ENCODE measurements around the gene AASS. TPM values are rescaled to one million over a fixed set of nuclear protein-coding genes. Genes with fewer than 3 reads are reported as not detected.

The AASS gene
- total and polyA plus RNA-seq, 4 experiments from 2014 or later: 0.79 to 3.0 (median 2.6) TPM; not detected in 1

- H3K27ac ChIP-seq (ENCODE audit: low read depth, low read length): no peak overlapping the region
- intact Hi-C loops (cut with micrococcal nuclease): no loop called here
- no peaks in the 10 kb centered on the region for H3K4me1 ChIP-seq (ENCODE audit: insufficient read depth, low read length)
- CTCF ChIA-PET (ENCODE audit: partially characterized antibody): no interaction called here
- no peak overlapping the region for H3K4me3 ChIP-seq (ENCODE audit: low read length in 2 of 2)
- Mint-ChIP-seq H3K9me3 (peaks cover 0 to 3% (median 0%) of the 10 kb centered on the region in 8 donors), H3K4me1 (no peaks in the 10 kb centered on the region), H3K36me3 (peaks cover 0 to 9% of the 10 kb centered on the region in 2 donors), H3K27me3 (no peaks in the 10 kb centered on the region), H3K4me3 (no peak overlapping the region), H3K27ac (no peak overlapping the region)
- POLR2A ChIA-PET (ENCODE audit: partially characterized antibody): no interaction called here
- no peaks in the 10 kb centered on the region for H3K27me3 ChIP-seq (ENCODE audit: insufficient read depth, low read length)
- DNase-seq: no peak
- no peaks in the 10 kb centered on the region for H3K36me3 ChIP-seq (ENCODE audit: insufficient read depth, low read length)
- H3K9me3 ChIP-seq (ENCODE audit: control insufficient read depth in 1 of 2, low read length in 2 of 2): no peaks in the 10 kb centered on the region
Measured at GRCh38 chr7:122082670-122083069, 61.4 kb downstream of the AASS start.

- H3K9me3 Mint-ChIP-seq: peaks cover 0 to 4% (median 0%) of the 10 kb centered on the region in 8 donors
- POLR2A ChIA-PET (ENCODE audit: partially characterized antibody): no interaction called here
- CTCF ChIA-PET (ENCODE audit: partially characterized antibody): no interaction called here
Measured at GRCh38 chr7:122082160-122082559, 61.9 kb downstream of the AASS start.

GRCh38 chr7:122073635-122074034 lies 70.4 kb downstream of the AASS start:
- POLR2A ChIA-PET (ENCODE audit: partially characterized antibody): no interaction called here
- DNase-seq: no peak
- Mint-ChIP-seq H3K4me3 (no peak overlapping the region), H3K4me1 (no peaks in the 10 kb centered on the region), H3K9me3 (peaks cover 0 to 7% (median 2%) of the 10 kb centered on the region in 8 donors), H3K36me3 (peaks cover 0 to 8% of the 10 kb centered on the region in 2 donors), H3K27ac (no peak overlapping the region), H3K27me3 (no peaks in the 10 kb centered on the region)
- H3K4me3 ChIP-seq (ENCODE audit: low read length in 2 of 2): no peak overlapping the region
- no peak overlapping the region for H3K27ac ChIP-seq (ENCODE audit: low read depth, low read length)
- H3K27me3 ChIP-seq (ENCODE audit: insufficient read depth, low read length): no peaks in the 10 kb centered on the region
- H3K4me1 ChIP-seq (ENCODE audit: insufficient read depth, low read length): no peaks in the 10 kb centered on the region
- H3K9me3 ChIP-seq (ENCODE audit: control insufficient read depth in 1 of 2, low read length in 2 of 2): no peaks in the 10 kb centered on the region
- intact Hi-C loops (cut with micrococcal nuclease): no loop called here
- no peaks in the 10 kb centered on the region for H3K36me3 ChIP-seq (ENCODE audit: insufficient read depth, low read length)
- CTCF ChIA-PET (ENCODE audit: partially characterized antibody): no interaction called here

More at GRCh38 chr7:122082160-122082559, 61.9 kb downstream of the AASS start:
- H3K27me3 ChIP-seq (ENCODE audit: insufficient read depth, low read length): no peaks in the 10 kb centered on the region
- H3K9me3 ChIP-seq (ENCODE audit: control insufficient read depth in 1 of 2, low read length in 2 of 2): no peaks in the 10 kb centered on the region
- no peak overlapping the region for H3K4me3 Mint-ChIP-seq
- H3K4me1 ChIP-seq (ENCODE audit: insufficient read depth, low read length): no peaks in the 10 kb centered on the region
- intact Hi-C loops (cut with micrococcal nuclease): no loop called here
- no peaks in the 10 kb centered on the region for H3K36me3 ChIP-seq (ENCODE audit: insufficient read depth, low read length)
- no peaks in the 10 kb centered on the region for H3K4me1 Mint-ChIP-seq
- no peaks in the 10 kb centered on the region for H3K27me3 Mint-ChIP-seq
- no peak overlapping the region for H3K4me3 ChIP-seq (ENCODE audit: low read length in 2 of 2)
- no peak for DNase-seq
- no peak overlapping the region for H3K27ac ChIP-seq (ENCODE audit: low read depth, low read length)
- H3K27ac Mint-ChIP-seq: no peak overlapping the region
- H3K36me3 Mint-ChIP-seq: peaks cover 0 to 9% of the 10 kb centered on the region in 2 donors

GRCh38 chr7:122072924-122073599 lies 71.0 kb downstream of the AASS start:
- Histone ChIP-seq H3K9me3 (ENCODE audit: control insufficient read depth in 1 of 2, low read length in 2 of 2) (no peaks in the 10 kb centered on the region), H3K4me3 (ENCODE audit: low read length in 2 of 2) (no peak overlapping the region), H3K4me1 (ENCODE audit: insufficient read depth, low read length) (no peaks in the 10 kb centered on the region), H3K27ac (ENCODE audit: low read depth, low read length) (no peak overlapping the region), H3K27me3 (ENCODE audit: insufficient read depth, low read length) (no peaks in the 10 kb centered on the region), H3K36me3 (ENCODE audit: insufficient read depth, low read length) (no peaks in the 10 kb centered on the region)
- Mint-ChIP-seq H3K4me3 (no peak overlapping the region), H3K9me3 (peaks cover 0 to 7% (median 2%) of the 10 kb centered on the region in 8 donors), H3K27me3 (no peaks in the 10 kb centered on the region), H3K36me3 (peaks cover 0 to 5% of the 10 kb centered on the region in 2 donors), H3K27ac (no peak overlapping the region), H3K4me1 (no peaks in the 10 kb centered on the region)
- DNase-seq: no peak
- ChIA-PET CTCF (ENCODE audit: partially characterized antibody) (no interaction called here), POLR2A (ENCODE audit: partially characterized antibody) (no interaction called here)
- intact Hi-C loops (cut with micrococcal nuclease): no loop called here

- H3K27me3 Mint-ChIP-seq: no peaks in the 10 kb centered on the region
- ChIA-PET POLR2A (ENCODE audit: partially characterized antibody) (no interaction called here), CTCF (ENCODE audit: partially characterized antibody) (no interaction called here)
- peaks cover 0 to 7% (median 1%) of the 10 kb centered on the region in 8 donors for H3K9me3 Mint-ChIP-seq
- no peaks in the 10 kb centered on the region for H3K27me3 ChIP-seq (ENCODE audit: insufficient read depth, low read length)
- peaks cover 0 to 5% of the 10 kb centered on the region in 2 donors for H3K36me3 Mint-ChIP-seq
- no peak for DNase-seq
- H3K4me1 ChIP-seq (ENCODE audit: insufficient read depth, low read length): no peaks in the 10 kb centered on the region
- intact Hi-C loops (cut with micrococcal nuclease): no loop called here
- no peaks in the 10 kb centered on the region for H3K36me3 ChIP-seq (ENCODE audit: insufficient read depth, low read length)
- no peaks in the 10 kb centered on the region for H3K4me1 Mint-ChIP-seq
- H3K27ac ChIP-seq (ENCODE audit: low read depth, low read length): no peak overlapping the region
- H3K4me3 ChIP-seq (ENCODE audit: low read length in 2 of 2): no peak overlapping the region
- no peaks in the 10 kb centered on the region for H3K9me3 ChIP-seq (ENCODE audit: control insufficient read depth in 1 of 2, low read length in 2 of 2)
- H3K27ac Mint-ChIP-seq: no peak overlapping the region
- H3K4me3 Mint-ChIP-seq: no peak overlapping the region
Measured at GRCh38 chr7:122072272-122072671, 71.8 kb downstream of the AASS start.

GRCh38 chr7:122070834-122071233 lies 73.2 kb downstream of the AASS start:
- Mint-ChIP-seq H3K27me3 (no peaks in the 10 kb centered on the region), H3K36me3 (no peaks in the 10 kb centered on the region), H3K4me1 (no peaks in the 10 kb centered on the region), H3K9me3 (peaks cover 0 to 7% (median 1%) of the 10 kb centered on the region in 8 donors), H3K4me3 (no peak overlapping the region), H3K27ac (no peak overlapping the region)
- no peaks in the 10 kb centered on the region for H3K4me1 ChIP-seq (ENCODE audit: insufficient read depth, low read length)
- H3K27ac ChIP-seq (ENCODE audit: low read depth, low read length): no peak overlapping the region
- H3K9me3 ChIP-seq (ENCODE audit: control insufficient read depth in 1 of 2, low read length in 2 of 2): no peaks in the 10 kb centered on the region
- POLR2A ChIA-PET (ENCODE audit: partially characterized antibody): no interaction called here
- no peaks in the 10 kb centered on the region for H3K27me3 ChIP-seq (ENCODE audit: insufficient read depth, low read length)
- H3K4me3 ChIP-seq (ENCODE audit: low read length in 2 of 2): no peak overlapping the region
- CTCF ChIA-PET (ENCODE audit: partially characterized antibody): no interaction called here
- DNase-seq: no peak
- intact Hi-C loops (cut with micrococcal nuclease): no loop called here
- H3K36me3 ChIP-seq (ENCODE audit: insufficient read depth, low read length): no peaks in the 10 kb centered on the region

- Histone ChIP-seq H3K9me3 (ENCODE audit: control insufficient read depth in 1 of 2, low read length in 2 of 2) (no peaks in the 10 kb centered on the region), H3K27ac (ENCODE audit: low read depth, low read length) (no peak overlapping the region), H3K4me1 (ENCODE audit: insufficient read depth, low read length) (no peaks in the 10 kb centered on the region), H3K27me3 (ENCODE audit: insufficient read depth, low read length) (no peaks in the 10 kb centered on the region), H3K4me3 (ENCODE audit: low read length in 2 of 2) (no peak overlapping the region), H3K36me3 (ENCODE audit: insufficient read depth, low read length) (no peaks in the 10 kb centered on the region)
- ChIA-PET POLR2A (ENCODE audit: partially characterized antibody) (no interaction called here), CTCF (ENCODE audit: partially characterized antibody) (no interaction called here)
- no peaks in the 10 kb centered on the region for H3K27me3 Mint-ChIP-seq
- no peaks in the 10 kb centered on the region for H3K36me3 Mint-ChIP-seq
- H3K4me3 Mint-ChIP-seq: no peak overlapping the region
- no peak for DNase-seq
- intact Hi-C loops (cut with micrococcal nuclease): no loop called here
- no peak overlapping the region for H3K27ac Mint-ChIP-seq
- no peaks in the 10 kb centered on the region for H3K4me1 Mint-ChIP-seq
- H3K9me3 Mint-ChIP-seq: peaks cover 0 to 4% (median 0%) of the 10 kb centered on the region in 8 donors
Measured at GRCh38 chr7:122070062-122070461, 74.0 kb downstream of the AASS start.
